DND-41 (cell line): ENCODE results near the gene SLC37A3.

Experiments
- ATAC-seq: fragments of 200-7000 bp; cut with Tn5 transposase; 3 replicates; pipeline ENCODE4 v1.9.1; 2021; ENCODE audit warnings: low read depth; ENCODE audit not compliant: insufficient read depth
- DNase-seq: peaks from one replicate; pipeline ENCODE4 v3.0.0-alpha.2; 2020
- H2AFZ ChIP-seq: 2 replicates; pipeline ENCODE4 v1.6.0; 2012; ENCODE audit warnings: low read depth, low read length
- H3K27ac ChIP-seq: 2 replicates; pipeline ENCODE4 v1.5.1; 2012; ENCODE audit warnings: low read length, inconsistent platforms
- H3K27me3 ChIP-seq: fragments of 200-600 bp; sonication (generic); 2 replicates; pipeline ENCODE4 v1.6.0; 2012; ENCODE audit warnings: low read length, mild to moderate bottlenecking, inconsistent platforms; ENCODE audit not compliant: insufficient read depth, poor library complexity
- H3K36me3 ChIP-seq: 2 replicates; pipeline ENCODE4 v1.5.1; 2012; ENCODE audit warnings: low read length, inconsistent platforms; ENCODE audit not compliant: insufficient read depth
- H3K4me1 ChIP-seq: 2 replicates; pipeline ENCODE4 v1.5.1; 2012; ENCODE audit warnings: mild to moderate bottlenecking, low read length; ENCODE audit not compliant: insufficient read depth
- H3K4me2 ChIP-seq: 2 replicates; pipeline ENCODE4 v1.6.0; 2012; ENCODE audit warnings: mild to moderate bottlenecking, moderate library complexity, low read length, inconsistent platforms; ENCODE audit not compliant: insufficient read depth
- H3K4me3 ChIP-seq, 2 experiments: fragments of 200-600 bp in 1 of 2; shearing (Covaris generic) in 1 of 2; 2 replicates each; pipeline ENCODE4 v1.5.1; 2012 to 2016; ENCODE audit warnings: inconsistent platforms in 2 of 2, low read length in 2 of 2, mild to moderate bottlenecking in 2 of 2, low read depth in 1 of 2, moderate library complexity in 1 of 2
- H3K79me2 ChIP-seq: 2 replicates; pipeline ENCODE4 v1.6.0; 2012; ENCODE audit warnings: low read length, inconsistent platforms; ENCODE audit not compliant: insufficient read depth
- H3K9ac ChIP-seq: 2 replicates; pipeline ENCODE4 v1.6.0; 2012; ENCODE audit warnings: low read depth, mild to moderate bottlenecking, inconsistent platforms, low read length, moderate library complexity
- H3K9me3 ChIP-seq: 2 replicates; pipeline ENCODE4 v1.5.1; 2012; ENCODE audit warnings: low read length, moderate library complexity, mild to moderate bottlenecking, inconsistent platforms; ENCODE audit not compliant: insufficient read depth, severe bottlenecking
- H4K20me1 ChIP-seq: 2 replicates; pipeline ENCODE4 v1.6.0; 2012; ENCODE audit warnings: low read length; ENCODE audit not compliant: insufficient read depth
- EZH2 ChIP-seq: IDR thresholded peaks from 3 replicates; pipeline ENCODE4 v1.6.1; 2012; ENCODE audit warnings: borderline replicate concordance, low read depth, mild to moderate bottlenecking, moderate library complexity, low read length, inconsistent platforms; ENCODE audit not compliant: severe bottlenecking
- TF ChIP-seq, protein P1 (sequence below): IDR thresholded peaks from 2 replicates; pipeline ENCODE4 v1.5.1; 2012; ENCODE audit warnings: borderline replicate concordance, low read length, moderate library complexity, mild to moderate bottlenecking; ENCODE audit not compliant: poor library complexity, severe bottlenecking; ENCODE audit errors: extremely low read depth

SLC37A3 gene

DNA sequence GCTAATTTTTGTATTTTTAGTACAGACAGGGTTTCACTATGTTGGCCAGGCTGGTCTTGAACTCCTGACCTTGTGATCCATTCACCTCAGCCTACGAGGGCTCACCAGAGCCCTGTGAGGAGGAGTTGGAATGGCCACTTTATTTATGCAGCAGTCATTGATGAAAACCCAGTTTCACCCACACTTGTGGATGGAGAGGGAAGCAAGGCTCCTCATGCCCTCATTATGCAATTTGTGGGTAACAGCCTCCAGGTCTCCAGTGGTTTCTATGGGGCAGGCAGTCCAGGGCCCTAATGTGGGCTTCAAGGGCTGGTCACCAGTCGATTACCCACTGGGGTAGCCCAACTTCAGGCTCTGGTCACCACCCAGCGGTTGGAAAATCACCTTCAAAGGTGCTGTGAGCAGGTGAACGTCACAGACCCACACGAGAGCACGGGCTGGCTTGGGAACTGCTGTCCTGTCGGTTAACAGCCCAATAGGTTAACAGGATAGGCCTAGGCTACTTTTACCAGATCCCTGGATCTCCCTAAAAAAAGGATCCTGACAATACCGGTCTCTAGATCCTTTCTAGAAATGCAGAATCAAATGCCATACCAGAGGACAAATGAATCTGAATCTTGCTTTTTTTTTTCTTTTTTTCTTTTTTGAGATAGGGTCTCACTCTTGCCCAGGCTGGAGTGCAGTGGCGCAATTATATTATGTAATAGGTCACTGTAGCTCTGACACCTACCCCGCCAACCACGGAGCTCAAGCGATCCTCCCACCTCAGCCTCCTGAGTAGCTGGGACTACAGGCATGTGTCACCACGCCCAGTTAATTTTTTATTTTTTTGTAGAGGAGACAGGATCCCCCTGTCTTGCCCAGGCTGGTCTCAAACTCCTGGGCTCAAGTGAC lies 97.8 kb downstream of the SLC37A3 start:
- Histone ChIP-seq H3K36me3 (no peaks in the 10 kb centered on the region), H3K4me3 (no peak overlapping the region), H3K79me2 (no peaks in the 10 kb centered on the region), H3K4me2 (no peak overlapping the region), H4K20me1 (no peaks in the 10 kb centered on the region), H3K27me3 (no peaks in the 10 kb centered on the region), H2AFZ (no peak overlapping the region), H3K27ac (no peak overlapping the region), H3K4me1 (no peaks in the 10 kb centered on the region), H3K9me3 (no peaks in the 10 kb centered on the region), H3K9ac (no peak overlapping the region)
- DNase-seq: no peak
- ATAC-seq: no peak
- TF ChIP-seq EZH2: no peak
- TF ChIP-seq, protein P1, sequence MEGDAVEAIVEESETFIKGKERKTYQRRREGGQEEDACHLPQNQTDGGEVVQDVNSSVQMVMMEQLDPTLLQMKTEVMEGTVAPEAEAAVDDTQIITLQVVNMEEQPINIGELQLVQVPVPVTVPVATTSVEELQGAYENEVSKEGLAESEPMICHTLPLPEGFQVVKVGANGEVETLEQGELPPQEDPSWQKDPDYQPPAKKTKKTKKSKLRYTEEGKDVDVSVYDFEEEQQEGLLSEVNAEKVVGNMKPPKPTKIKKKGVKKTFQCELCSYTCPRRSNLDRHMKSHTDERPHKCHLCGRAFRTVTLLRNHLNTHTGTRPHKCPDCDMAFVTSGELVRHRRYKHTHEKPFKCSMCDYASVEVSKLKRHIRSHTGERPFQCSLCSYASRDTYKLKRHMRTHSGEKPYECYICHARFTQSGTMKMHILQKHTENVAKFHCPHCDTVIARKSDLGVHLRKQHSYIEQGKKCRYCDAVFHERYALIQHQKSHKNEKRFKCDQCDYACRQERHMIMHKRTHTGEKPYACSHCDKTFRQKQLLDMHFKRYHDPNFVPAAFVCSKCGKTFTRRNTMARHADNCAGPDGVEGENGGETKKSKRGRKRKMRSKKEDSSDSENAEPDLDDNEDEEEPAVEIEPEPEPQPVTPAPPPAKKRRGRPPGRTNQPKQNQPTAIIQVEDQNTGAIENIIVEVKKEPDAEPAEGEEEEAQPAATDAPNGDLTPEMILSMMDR: no peak

DNA sequence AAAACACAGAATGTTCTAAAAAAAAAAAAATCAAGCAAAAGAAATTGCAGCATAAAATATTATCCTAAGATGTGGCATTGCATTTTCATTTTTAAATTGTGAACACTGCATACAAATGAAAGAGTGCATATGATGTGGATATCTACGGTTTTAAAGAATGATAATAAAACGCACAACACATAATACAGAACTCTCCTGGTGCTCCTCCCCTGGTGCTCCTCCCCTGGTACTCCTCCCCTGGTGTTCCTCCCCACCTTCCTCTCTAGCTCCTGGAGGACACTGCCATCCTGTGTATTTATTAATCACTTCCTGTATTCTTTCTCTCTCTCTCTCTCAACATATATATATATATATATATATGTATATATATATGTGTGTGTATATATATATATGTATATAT lies 100.1 kb downstream of the SLC37A3 start:
- Histone ChIP-seq H3K4me3 (no peak overlapping the region), H3K4me1 (no peaks in the 10 kb centered on the region), H4K20me1 (no peaks in the 10 kb centered on the region), H3K9me3 (no peaks in the 10 kb centered on the region), H3K4me2 (no peak overlapping the region), H3K27ac (no peak overlapping the region), H3K27me3 (no peaks in the 10 kb centered on the region), H2AFZ (no peak overlapping the region), H3K36me3 (no peaks in the 10 kb centered on the region), H3K79me2 (no peaks in the 10 kb centered on the region), H3K9ac (no peak overlapping the region)
- TF ChIP-seq EZH2: no peak
- TF ChIP-seq, protein P1: no peak
- no peak for DNase-seq
- no peak for ATAC-seq

DNA sequence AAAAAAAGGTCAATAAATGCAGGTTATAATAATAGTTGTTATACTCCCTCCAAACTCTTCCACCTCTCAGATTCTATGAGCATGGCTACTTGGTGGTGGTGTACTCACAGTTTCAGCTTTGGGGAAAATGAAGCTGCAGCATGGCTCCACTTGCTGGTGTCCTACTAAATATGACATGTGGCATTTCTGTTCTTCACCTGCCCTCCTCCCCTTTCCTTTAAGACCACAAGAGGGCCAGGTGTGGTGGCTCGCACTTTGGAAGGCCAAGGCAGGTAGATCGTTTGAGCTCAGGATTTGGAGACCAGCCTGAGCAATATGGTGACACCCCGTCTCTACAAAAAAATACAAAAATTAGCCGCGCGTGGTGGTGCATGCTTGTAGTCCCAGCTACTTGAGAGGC lies 101.1 kb downstream of the SLC37A3 start:
- Histone ChIP-seq H3K9ac (no peak overlapping the region), H3K4me2 (no peak overlapping the region), H3K4me3 (no peak overlapping the region), H4K20me1 (no peaks in the 10 kb centered on the region), H3K79me2 (no peaks in the 10 kb centered on the region), H3K9me3 (no peaks in the 10 kb centered on the region), H2AFZ (no peak overlapping the region), H3K27me3 (no peaks in the 10 kb centered on the region), H3K27ac (no peak overlapping the region), H3K4me1 (no peaks in the 10 kb centered on the region), H3K36me3 (no peaks in the 10 kb centered on the region)
- DNase-seq (no peak), ATAC-seq (no peak)
- TF ChIP-seq, protein P1: no peak
- no peak for TF ChIP-seq EZH2
